CD4-positive, alpha-beta memory T cell (primary cell): ENCODE data around the gene ANKRD6. TPM values are rescaled to one million over a fixed set of nuclear protein-coding genes. Genes with fewer than 3 reads are reported as not detected.
A peak's percentile ranks its signal among the peaks of the same experiment; 100 is the strongest.

Experiments used
- CTCF ChIA-PET: fragments of 350-600 bp; sonication (Branson Sonifier 250); formaldehyde crosslinking; loops from one replicate; lab custom pipeline; 2021; ENCODE audit warnings: inconsistent platforms; ENCODE audit not compliant: partially characterized antibody; lab: Charles Lee
- POLR2A ChIA-PET: fragments of 350-600 bp; sonication (Branson Sonifier 250); formaldehyde crosslinking; loops from one replicate; lab custom pipeline; 2021; ENCODE audit not compliant: partially characterized antibody; lab: Charles Lee
- DNase-seq, 5 donors: peaks; one replicate each; pipeline versions ENCODE4 v3.0.0 to v3.0.0-alpha.2; 2020 to 2022; ENCODE audit warnings: mixed read lengths in 1 of 5
- H3K27ac ChIP-seq: one replicate; pipeline ENCODE4 v1.7.0; 2013; ENCODE audit warnings: low read depth, low read length
- H3K27me3 ChIP-seq: 2 replicates; pipeline ENCODE4 v1.7.0; 2013; ENCODE audit warnings: mild to moderate bottlenecking, low read length, moderate library complexity; ENCODE audit not compliant: insufficient read depth
- H3K36me3 ChIP-seq: 2 replicates; pipeline ENCODE4 v1.7.0; 2013; ENCODE audit warnings: mild to moderate bottlenecking, low read length, moderate library complexity; ENCODE audit not compliant: insufficient read depth
- H3K4me1 ChIP-seq: 2 replicates; pipeline ENCODE4 v1.7.0; 2013; ENCODE audit warnings: mild to moderate bottlenecking, low read length, moderate library complexity; ENCODE audit not compliant: insufficient read depth
- H3K4me3 ChIP-seq, 2 donors: one replicate each; pipeline ENCODE4 v1.7.0; 2013; ENCODE audit warnings: low read length in 2 of 2, mild to moderate bottlenecking in 1 of 2
- H3K9me3 ChIP-seq, 2 donors: one replicate each; pipeline ENCODE4 v1.7.0; 2013; ENCODE audit warnings: low read length in 2 of 2, control low read depth in 1 of 2; ENCODE audit not compliant: control insufficient read depth in 1 of 2
- H3K27ac Mint-ChIP-seq, 7 donors: one replicate each; pipeline ENCODE4 v1.8.0; 2020 to 2021; ENCODE audit warnings: mixed read lengths in 7 of 7, mild to moderate bottlenecking in 6 of 7, inconsistent platforms in 3 of 7, moderate library complexity in 3 of 7
- H3K27me3 Mint-ChIP-seq, 2 donors: one replicate each; pipeline ENCODE4 v1.8.0; 2020 to 2021; ENCODE audit warnings: mixed read lengths in 2 of 2
- H3K36me3 Mint-ChIP-seq, 2 donors: one replicate each; pipeline ENCODE4 v1.8.0; 2020 to 2021; ENCODE audit warnings: mixed read lengths in 2 of 2, inconsistent platforms in 1 of 2, mild to moderate bottlenecking in 1 of 2
- H3K4me1 Mint-ChIP-seq, 4 donors: one replicate each; pipeline ENCODE4 v1.8.0; 2020 to 2021; ENCODE audit warnings: mixed read lengths in 4 of 4, mild to moderate bottlenecking in 1 of 4
- H3K4me3 Mint-ChIP-seq, 8 donors: one replicate each; pipeline ENCODE4 v1.8.0; 2020 to 2021; ENCODE audit warnings: mixed read lengths in 8 of 8, mild to moderate bottlenecking in 7 of 8, moderate library complexity in 6 of 8, inconsistent platforms in 3 of 8
- H3K9me3 Mint-ChIP-seq, 8 donors: one replicate each; pipeline ENCODE4 v1.8.0; 2020 to 2021; ENCODE audit warnings: mixed read lengths in 8 of 8, mild to moderate bottlenecking in 5 of 8, inconsistent platforms in 3 of 8, moderate library complexity in 1 of 8
- intact Hi-C: fragments of 100-400 bp; cut with micrococcal nuclease; formaldehyde crosslinking; loops from one replicate; pipeline ENCODE4 v1.15.1; 2023
- polyA plus RNA-seq, 2 donors: library from polyadenylated mRNA; unstranded; fragments of 300-500 nt; fragmentation: Illumina TruSeq; gene quantifications; one replicate each; pipeline ENCODE4 v1.2.3, GENCODE V29; 2021
- total RNA-seq, 2 experiments: library from RNA; stranded (reverse); gene quantifications; one replicate each; pipeline ENCODE4 v1.2.3, GENCODE V29; 2021

Gene ANKRD6
- 1 to 10 TPM; 4.4 to 5.8 TPM for total RNA-seq
- 1 to 10 TPM; 2.8 to 4.2 TPM for polyA plus RNA-seq

DNA sequence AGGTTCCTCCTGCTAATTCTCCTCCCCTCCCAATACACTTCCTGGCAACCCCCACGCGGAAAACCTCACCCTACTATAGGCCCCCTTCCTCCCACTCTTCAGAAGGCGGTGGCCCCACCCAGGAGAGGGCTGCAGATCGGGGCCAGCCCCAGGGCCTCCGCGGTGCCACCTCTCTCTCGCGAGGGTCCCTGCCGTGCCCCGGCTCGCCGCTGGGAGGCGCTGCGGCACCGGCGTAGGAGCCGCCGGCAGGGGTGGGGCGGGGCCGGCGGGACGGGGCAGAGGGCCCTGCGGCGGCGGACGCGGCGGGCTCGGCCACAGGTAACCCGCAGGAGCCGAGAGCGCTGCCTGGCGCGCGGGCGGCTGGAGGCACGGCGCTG lies at the start of gene ANKRD6:
TSS of gene ANKRD6 (plus strand) at position 278 of the 377 bp plus-strand sequence. CDS start 133,825 bp downstream, outside the sequence.
- peaks cover 16 to 34% (median 24%) of the 10 kb centered on the region in 4 donors for H3K4me1 Mint-ChIP-seq
- H3K36me3 Mint-ChIP-seq = peaks cover 0 to 3% of the 10 kb centered on the region in 2 donors
- H3K27ac ChIP-seq = peak within 1 kb of the TSS; percentile 37
- H3K36me3 ChIP-seq = no peaks in the 10 kb centered on the region
- ChIA-PET POLR2A (interaction anchor here (0.6 kb wide), 1 partner anchor 180 kb away, joined by 3 read pairs; no protein-coding TSS in a partner anchor), CTCF (interaction anchor here (0.5 to 5.4 kb wide), 39 partner anchors 9 to 960 kb away, joined by 3 to 83 read pairs (median 4); partner anchors contain the start of genes LYRM2 and RRAGD)
- peak within 1 kb of the TSS; percentile 88 to 93 (median 90) for H3K4me3 Mint-ChIP-seq
- H3K9me3 Mint-ChIP-seq = no peaks in the 10 kb centered on the region
- peak within 1 kb of the TSS; percentile 39 to 44 for H3K4me3 ChIP-seq
- intact Hi-C loops = loop anchor here (1.0 to 5.0 kb wide), 5 partner anchors 56 to 1046 kb away; partner anchors contain the start of genes PNRC1 and RNGTT
- no peaks in the 10 kb centered on the region for H3K27me3 ChIP-seq
- H3K4me1 ChIP-seq = peaks cover 10% of the 10 kb centered on the region
- peak within 1 kb of the TSS; percentile 47 to 90 (median 86) for H3K27ac Mint-ChIP-seq
- H3K9me3 ChIP-seq = no peaks in the 10 kb centered on the region
- H3K27me3 Mint-ChIP-seq = peaks cover 3 to 4% of the 10 kb centered on the region in 2 donors
- DNase-seq = peak; percentile 68 to 86 (median 80)

DNA sequence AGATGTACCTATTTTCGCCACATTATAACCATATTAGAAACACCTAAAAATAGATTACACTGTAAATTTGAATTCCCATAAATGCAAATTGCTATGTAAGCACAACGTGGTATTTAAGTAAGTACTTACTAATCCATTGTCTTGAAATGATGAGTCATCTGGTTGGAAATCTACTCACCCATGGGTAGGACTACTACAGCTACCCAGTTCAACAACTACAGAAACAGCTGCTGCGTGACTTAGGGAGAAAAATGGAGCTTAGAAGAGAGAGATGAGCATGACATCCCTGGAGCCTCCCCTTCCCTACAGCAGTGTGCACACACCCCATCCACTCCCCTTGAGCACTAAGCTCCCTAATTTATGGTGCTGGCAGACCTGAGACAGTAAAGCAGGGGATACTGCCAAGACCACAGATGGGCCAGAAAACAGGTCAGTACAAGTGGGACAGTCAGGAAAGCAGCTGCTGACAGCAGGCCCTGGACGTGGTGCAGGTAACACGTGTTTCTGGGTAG lies 47.7 kb upstream of the ANKRD6 start:
- no peaks in the 10 kb centered on the region for H3K4me1 ChIP-seq
- no peaks in the 10 kb centered on the region for H3K9me3 Mint-ChIP-seq
- no peak overlapping the region for H3K27ac ChIP-seq
- H3K27me3 Mint-ChIP-seq = peaks cover 0 to 2% of the 10 kb centered on the region in 2 donors
- no peak overlapping the region for H3K4me3 Mint-ChIP-seq
- H3K36me3 ChIP-seq = no peaks in the 10 kb centered on the region
- no peak overlapping the region for H3K4me3 ChIP-seq
- no peak overlapping the region for H3K27ac Mint-ChIP-seq
- intact Hi-C loops = no loop called here
- POLR2A ChIA-PET = no interaction called here
- CTCF ChIA-PET = interaction anchor here (1.0 to 1.4 kb wide), 3 partner anchors 9 to 29 kb away, joined by 3 to 4 read pairs (median 3); no protein-coding TSS in a partner anchor
- no peak for DNase-seq
- H3K36me3 Mint-ChIP-seq = peaks cover 0 to 4% of the 10 kb centered on the region in 2 donors
- no peaks in the 10 kb centered on the region for H3K9me3 ChIP-seq
- H3K27me3 ChIP-seq = no peaks in the 10 kb centered on the region
- no peaks in the 10 kb centered on the region for H3K4me1 Mint-ChIP-seq

DNA sequence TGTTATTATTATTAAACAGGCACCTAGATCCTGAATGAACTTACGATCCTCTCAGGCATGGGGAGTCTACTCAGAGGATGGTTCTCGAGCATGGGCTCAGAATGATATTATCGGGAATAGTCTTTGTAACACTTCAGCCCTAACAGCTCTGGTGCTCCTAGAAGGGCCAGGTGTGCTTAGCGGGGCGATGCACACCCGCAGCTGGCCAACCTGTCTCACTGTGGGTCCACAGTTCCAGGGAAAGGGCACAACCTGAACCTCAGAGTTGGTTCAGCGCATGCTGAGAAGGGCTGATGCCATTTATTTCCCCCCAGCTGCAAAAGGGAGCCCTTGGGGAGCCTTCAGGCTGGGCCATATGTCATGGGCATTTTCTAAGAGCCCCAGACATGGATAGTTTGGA lies 47.1 kb upstream of the ANKRD6 start:
- H3K27me3 Mint-ChIP-seq = peaks cover 0 to 2% of the 10 kb centered on the region in 2 donors
- no peak overlapping the region for H3K27ac Mint-ChIP-seq
- H3K36me3 ChIP-seq = no peaks in the 10 kb centered on the region
- peaks cover 0 to 1% (median 0%) of the 10 kb centered on the region in 8 donors for H3K9me3 Mint-ChIP-seq
- H3K4me3 Mint-ChIP-seq = no peak overlapping the region
- no peak overlapping the region for H3K4me3 ChIP-seq
- intact Hi-C loops = no loop called here
- no peaks in the 10 kb centered on the region for H3K4me1 Mint-ChIP-seq
- no peaks in the 10 kb centered on the region for H3K9me3 ChIP-seq
- H3K4me1 ChIP-seq = no peaks in the 10 kb centered on the region
- no peaks in the 10 kb centered on the region for H3K27me3 ChIP-seq
- ChIA-PET POLR2A (no interaction called here), CTCF (interaction anchor here (1.1 to 1.4 kb wide), 2 partner anchors 10 to 29 kb away, joined by 3 to 4 read pairs; no protein-coding TSS in a partner anchor)
- no peak for DNase-seq
- H3K27ac ChIP-seq = no peak overlapping the region
- peaks cover 0 to 4% of the 10 kb centered on the region in 2 donors for H3K36me3 Mint-ChIP-seq

DNA sequence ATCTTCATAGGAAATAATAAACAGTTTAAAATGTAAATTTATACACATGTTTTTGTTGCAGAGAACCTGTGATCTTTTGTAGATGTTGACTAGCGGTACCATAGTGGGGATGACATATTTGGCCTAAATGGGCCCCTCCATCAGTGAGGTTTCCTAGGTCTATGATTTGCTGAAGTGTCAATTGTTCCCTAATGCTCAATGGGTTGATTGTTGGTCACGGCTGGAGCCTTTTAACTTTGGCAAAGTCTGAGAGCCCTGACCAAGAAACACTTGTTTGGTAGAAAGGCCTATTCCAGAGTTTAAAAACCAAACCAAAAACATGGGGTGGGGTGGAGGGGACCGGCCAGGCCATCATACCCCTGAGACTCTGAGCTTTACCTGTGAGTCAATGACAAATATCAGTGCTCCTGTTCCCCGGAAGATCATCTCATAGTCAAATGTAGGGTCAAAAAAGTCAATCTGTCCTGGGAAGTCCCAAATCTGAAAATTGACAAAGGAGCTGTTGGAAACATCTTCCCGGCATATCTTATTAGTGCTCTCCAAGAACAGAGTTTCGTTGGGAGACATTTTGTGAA lies 45.9 kb upstream of the ANKRD6 start:
- POLR2A ChIA-PET = no interaction called here
- CTCF ChIA-PET = interaction anchor here (1.1 kb wide), 1 partner anchor 9 kb away, joined by 3 read pairs; no protein-coding TSS in a partner anchor

DNA sequence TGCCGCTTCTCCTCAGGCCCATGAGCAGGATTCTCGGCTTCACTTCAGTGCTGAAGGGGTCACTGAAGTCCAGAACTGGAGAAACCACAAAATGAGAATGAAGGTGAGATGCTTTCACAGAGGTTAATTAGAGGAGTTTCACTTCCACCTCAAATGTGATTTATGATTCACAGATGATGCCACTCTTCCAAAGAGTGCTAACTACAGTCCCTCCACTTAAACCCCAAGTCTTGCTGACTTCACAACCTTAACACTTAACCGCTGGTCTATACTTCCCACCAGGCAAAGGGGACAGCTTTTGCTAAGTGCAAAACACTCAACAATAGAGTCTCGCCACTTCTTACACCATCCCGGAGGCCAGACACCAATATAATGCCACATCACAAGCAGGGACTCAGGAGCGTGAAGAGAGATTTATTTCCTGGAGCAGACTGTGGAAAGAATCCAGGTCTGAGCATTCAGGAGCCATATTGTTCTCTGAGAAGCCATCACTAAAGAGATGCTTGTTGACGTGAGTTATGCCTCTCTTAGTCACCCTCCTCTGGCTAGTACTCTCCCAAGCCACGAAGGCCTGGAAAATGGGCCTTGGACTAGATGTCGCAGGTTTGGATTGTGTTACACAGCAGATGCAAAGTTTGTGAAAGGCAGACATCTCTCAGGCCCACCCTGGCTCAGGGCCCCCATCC lies 45.3 kb upstream of the ANKRD6 start:
- intact Hi-C loops = no loop called here
- CTCF ChIA-PET = interaction anchor here (1.1 kb wide), 1 partner anchor 10 kb away, joined by 3 read pairs; no protein-coding TSS in a partner anchor
- H3K4me1 ChIP-seq = no peaks in the 10 kb centered on the region
- no peaks in the 10 kb centered on the region for H3K27me3 ChIP-seq
- H3K4me3 ChIP-seq = no peak overlapping the region
- Mint-ChIP-seq H3K27me3 (peaks cover 0 to 2% of the 10 kb centered on the region in 2 donors), H3K4me1 (peaks cover 0 to 2% (median 0%) of the 10 kb centered on the region in 4 donors), H3K27ac (no peak overlapping the region), H3K9me3 (peaks cover 0 to 3% (median 0%) of the 10 kb centered on the region in 8 donors), H3K36me3 (peaks cover 0 to 4% of the 10 kb centered on the region in 2 donors), H3K4me3 (no peak overlapping the region)
- POLR2A ChIA-PET = no interaction called here
- no peak for DNase-seq
- H3K36me3 ChIP-seq = no peaks in the 10 kb centered on the region
- H3K27ac ChIP-seq = no peak overlapping the region
- H3K9me3 ChIP-seq = no peaks in the 10 kb centered on the region

More for the DNA sequence above, 45.9 kb upstream of the ANKRD6 start:
- Mint-ChIP-seq H3K27me3 (peaks cover 0 to 2% of the 10 kb centered on the region in 2 donors), H3K36me3 (peaks cover 0 to 4% of the 10 kb centered on the region in 2 donors), H3K4me3 (no peak overlapping the region), H3K4me1 (peaks cover 0 to 2% (median 0%) of the 10 kb centered on the region in 4 donors), H3K27ac (no peak overlapping the region), H3K9me3 (peaks cover 0 to 3% (median 0%) of the 10 kb centered on the region in 8 donors)
- no peaks in the 10 kb centered on the region for H3K36me3 ChIP-seq
- no peak overlapping the region for H3K27ac ChIP-seq
- no peak overlapping the region for H3K4me3 ChIP-seq
- DNase-seq = no peak
- H3K4me1 ChIP-seq = no peaks in the 10 kb centered on the region
- no peaks in the 10 kb centered on the region for H3K27me3 ChIP-seq
- no peaks in the 10 kb centered on the region for H3K9me3 ChIP-seq
- intact Hi-C loops = no loop called here

DNA sequence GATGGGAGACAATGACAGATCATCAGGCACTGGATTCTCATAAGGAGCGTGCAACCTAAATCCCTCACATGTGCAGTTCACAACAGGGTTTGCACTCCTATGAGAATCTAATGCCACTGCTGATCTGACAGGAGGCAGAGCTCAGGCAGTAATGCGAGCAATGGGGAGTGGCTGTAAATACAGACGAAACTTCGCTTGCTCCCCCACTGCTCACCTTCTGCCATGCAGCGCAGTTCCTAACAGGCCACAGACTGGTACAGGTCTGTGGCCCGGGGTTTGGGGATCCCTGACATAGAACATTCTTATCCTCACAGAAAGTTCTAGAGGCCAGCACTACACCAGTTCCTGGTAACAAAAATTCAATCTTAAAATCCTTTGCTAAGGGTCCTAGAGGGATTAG lies 44.1 kb upstream of the ANKRD6 start:
- Histone ChIP-seq H3K27ac (no peak overlapping the region), H3K27me3 (no peaks in the 10 kb centered on the region), H3K4me1 (no peaks in the 10 kb centered on the region), H3K4me3 (no peak overlapping the region), H3K36me3 (no peaks in the 10 kb centered on the region), H3K9me3 (no peaks in the 10 kb centered on the region)
- CTCF ChIA-PET = interaction anchor here (1.7 kb wide), 1 partner anchor 17 kb away, joined by 6 read pairs; no protein-coding TSS in a partner anchor
- POLR2A ChIA-PET = no interaction called here
- Mint-ChIP-seq H3K9me3 (peaks cover 3 to 10% (median 9%) of the 10 kb centered on the region in 8 donors), H3K27me3 (peaks cover 0 to 3% of the 10 kb centered on the region in 2 donors), H3K36me3 (peaks cover 0 to 9% of the 10 kb centered on the region in 2 donors), H3K27ac (no peak overlapping the region), H3K4me3 (no peak overlapping the region), H3K4me1 (peaks cover 0 to 2% (median 0%) of the 10 kb centered on the region in 4 donors)
- no peak for DNase-seq
- intact Hi-C loops = no loop called here
